ENCODE data around the gene NEMP1. TPM values are rescaled to one million over a fixed set of nuclear protein-coding genes. Genes with fewer than 3 reads are reported as not detected.
A peak's percentile ranks its signal among the peaks of the same experiment; 100 is the strongest.
"Not testable (repeated sequence)": the region's sequence is repeated elsewhere in the genome, so short reads cannot be mapped to it uniquely, and the experiment has no call there.

NEMP1 gene
- total and polyA plus RNA-seq, 3 donors from 2014 or later = 15.9 to 18.2 (median 18.1) TPM

GRCh38 chr12:57126061-57126460, 47.5 kb upstream of the NEMP1 start:
- TF ChIP-seq, protein P1, sequence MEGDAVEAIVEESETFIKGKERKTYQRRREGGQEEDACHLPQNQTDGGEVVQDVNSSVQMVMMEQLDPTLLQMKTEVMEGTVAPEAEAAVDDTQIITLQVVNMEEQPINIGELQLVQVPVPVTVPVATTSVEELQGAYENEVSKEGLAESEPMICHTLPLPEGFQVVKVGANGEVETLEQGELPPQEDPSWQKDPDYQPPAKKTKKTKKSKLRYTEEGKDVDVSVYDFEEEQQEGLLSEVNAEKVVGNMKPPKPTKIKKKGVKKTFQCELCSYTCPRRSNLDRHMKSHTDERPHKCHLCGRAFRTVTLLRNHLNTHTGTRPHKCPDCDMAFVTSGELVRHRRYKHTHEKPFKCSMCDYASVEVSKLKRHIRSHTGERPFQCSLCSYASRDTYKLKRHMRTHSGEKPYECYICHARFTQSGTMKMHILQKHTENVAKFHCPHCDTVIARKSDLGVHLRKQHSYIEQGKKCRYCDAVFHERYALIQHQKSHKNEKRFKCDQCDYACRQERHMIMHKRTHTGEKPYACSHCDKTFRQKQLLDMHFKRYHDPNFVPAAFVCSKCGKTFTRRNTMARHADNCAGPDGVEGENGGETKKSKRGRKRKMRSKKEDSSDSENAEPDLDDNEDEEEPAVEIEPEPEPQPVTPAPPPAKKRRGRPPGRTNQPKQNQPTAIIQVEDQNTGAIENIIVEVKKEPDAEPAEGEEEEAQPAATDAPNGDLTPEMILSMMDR (IDR thresholded peaks at IDR 0.05) = no peak
- no peak for TF ChIP-seq POLR2A (IDR thresholded peaks at IDR 0.05)
- H3K4me3 ChIP-seq = no peak overlapping the region
- DNase-seq = no peak
- no peak overlapping the region for H3K27ac ChIP-seq
- 93 to 96% methylated on average over 11 of the region's 11 CpGs for WGBS, 2 donors
- H3K36me3 ChIP-seq (ENCODE audit: low read depth, missing control alignments) = no peaks in the 10 kb centered on the region
- peaks cover 23% of the 10 kb centered on the region for H3K4me1 ChIP-seq
- intact Hi-C loops (cut with DNase I; ENCODE audit: low total_unique reads) = loop anchor here (2.0 kb wide), 1 partner anchor 53 kb away; no protein-coding TSS in a partner anchor
- no peaks in the 10 kb centered on the region for H3K27me3 ChIP-seq
- H3K9me3 ChIP-seq = no peaks in the 10 kb centered on the region

- no peak overlapping the region for H3K4me3 ChIP-seq
- 21 to 23% methylated on average over 10 of the region's 10 CpGs for WGBS, 2 donors
- intact Hi-C loops (cut with DNase I; ENCODE audit: low total_unique reads) = no loop called here
Measured at GRCh38 chr12:57124261-57124877, 45.8 kb upstream of the NEMP1 start.

GRCh38 chr12:57123813-57124212, 45.2 kb upstream of the NEMP1 start:
- no peak overlapping the region for H3K4me3 ChIP-seq
- H3K27ac ChIP-seq = no peak overlapping the region
- no peak for DNase-seq
- no peaks in the 10 kb centered on the region for H3K36me3 ChIP-seq (ENCODE audit: low read depth, missing control alignments)
- no peak for TF ChIP-seq POLR2A (IDR thresholded peaks at IDR 0.05)
- TF ChIP-seq, protein P1 (IDR thresholded peaks at IDR 0.05) = no peak
- 39 to 54% methylated on average over 2 of the region's 2 CpGs for WGBS, 2 donors
- no peaks in the 10 kb centered on the region for H3K27me3 ChIP-seq
- intact Hi-C loops (cut with DNase I; ENCODE audit: low total_unique reads) = no loop called here
- H3K9me3 ChIP-seq = no peaks in the 10 kb centered on the region
- H3K4me1 ChIP-seq = peaks cover 9% of the 10 kb centered on the region

More at GRCh38 chr12:57124261-57124877, 45.8 kb upstream of the NEMP1 start:
- H3K27ac ChIP-seq = no peak overlapping the region
- H3K4me1 ChIP-seq = peaks cover 9% of the 10 kb centered on the region
- no peaks in the 10 kb centered on the region for H3K9me3 ChIP-seq
- peak; percentile 90 for DNase-seq
- TF ChIP-seq POLR2A (IDR thresholded peaks at IDR 0.05) = no peak
- TF ChIP-seq, protein P1 (IDR thresholded peaks at IDR 0.05) = peak; percentile 96 to 98 (median 97)
- no peaks in the 10 kb centered on the region for H3K27me3 ChIP-seq
- no peaks in the 10 kb centered on the region for H3K36me3 ChIP-seq (ENCODE audit: low read depth, missing control alignments)

GRCh38 chr12:57120718-57121117, 42.1 kb upstream of the NEMP1 start:
- H3K27ac ChIP-seq; DNase-seq; intact Hi-C loops (cut with DNase I; ENCODE audit: low total_unique reads); H3K4me3 ChIP-seq; H3K4me1 ChIP-seq; H3K27me3 ChIP-seq; H3K9me3 ChIP-seq; H3K36me3 ChIP-seq (ENCODE audit: low read depth, missing control alignments): not testable (repeated sequence)
- WGBS, 2 donors = 96% methylated on average over 11 of the region's 11 CpGs

DNA sequence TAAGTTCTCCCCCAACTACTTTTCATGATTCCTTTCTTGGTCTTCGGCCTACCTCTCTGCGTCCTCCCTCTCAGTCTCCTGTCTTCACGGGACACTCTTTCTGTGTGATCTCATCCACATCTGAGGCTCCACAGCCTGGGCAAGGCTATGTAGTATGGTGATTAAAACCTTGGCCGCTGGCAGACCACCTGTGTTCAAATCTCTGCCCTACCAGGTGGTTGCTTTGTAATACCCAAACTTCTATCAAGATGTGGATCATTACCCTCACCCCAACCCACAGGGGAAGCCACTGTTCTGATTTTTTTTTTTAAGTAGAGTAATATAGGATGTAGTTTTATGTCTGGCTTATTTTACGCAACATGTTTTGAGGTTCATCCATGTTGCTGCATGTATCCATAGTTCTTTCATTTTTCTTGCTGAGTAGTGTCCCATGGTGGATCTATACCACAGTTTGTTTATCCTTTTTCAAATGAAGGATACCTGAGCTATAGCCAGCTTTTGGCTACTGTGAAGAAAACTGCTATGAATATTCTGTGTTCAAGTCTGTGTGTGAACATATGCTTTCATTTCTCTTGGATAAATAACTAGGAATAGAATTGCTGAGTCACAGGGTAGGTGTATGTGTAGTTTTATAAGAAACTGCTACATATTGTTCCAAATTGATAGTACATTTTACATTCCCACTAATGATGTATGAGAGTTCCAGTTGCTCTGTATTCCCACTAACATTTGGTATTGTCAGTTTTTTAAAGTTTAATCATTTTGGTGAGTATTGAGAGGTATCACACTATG, 40.9 kb upstream of the NEMP1 start:
- intact Hi-C loops (cut with DNase I; ENCODE audit: low total_unique reads) = loop anchor here (5.0 kb wide), 1 partner anchor 362 kb away; no protein-coding TSS in a partner anchor
- 87 to 95% methylated on average over 5 of the region's 5 CpGs for WGBS, 2 donors
- no peaks in the 10 kb centered on the region for H3K36me3 ChIP-seq (ENCODE audit: low read depth, missing control alignments)
- no peak overlapping the region for H3K27ac ChIP-seq
- no peak overlapping the region for H3K4me3 ChIP-seq
- H3K9me3 ChIP-seq = no peaks in the 10 kb centered on the region
- TF ChIP-seq, protein P1 (IDR thresholded peaks at IDR 0.05) = no peak
- no peak for TF ChIP-seq POLR2A (IDR thresholded peaks at IDR 0.05)
- H3K27me3 ChIP-seq = no peaks in the 10 kb centered on the region
- H3K4me1 ChIP-seq = no peaks in the 10 kb centered on the region
- DNase-seq = no peak

Data from testis (tissue), 3 donors.